ENCODE results near the gene MEST. TPM values are rescaled to one million over a fixed set of nuclear protein-coding genes. Genes with fewer than 3 reads are reported as not detected.
"Not testable (repeated sequence)": the region's sequence is repeated elsewhere in the genome, so short reads cannot be mapped to it uniquely, and the experiment has no call there.

MEST gene
- 5.3 and 8.4 TPM in 2 replicates for total RNA-seq

- DNase-seq (ENCODE audit: low read depth, low spot score) = no peak
Observed at GRCh38 chr7:130491841-130492522, at the start of gene MEST. MEST (plus strand) TSS chr7:130492085; CDS start chr7:130492314, 229 bp downstream.

GRCh38 chr7:130442601-130443000 is 49.3 kb upstream of the MEST start:
- DNase-seq (ENCODE audit: low read depth, low spot score) = no peak

- no peak for DNase-seq (ENCODE audit: low read depth, low spot score)
Observed at GRCh38 chr7:130444234-130444633, 47.7 kb upstream of the MEST start.

GRCh38 chr7:130444751-130445407 is 47.0 kb upstream of the MEST start:
- DNase-seq (ENCODE audit: low read depth, low spot score) = no peak

GRCh38 chr7:130446259-130446658 is 45.6 kb upstream of the MEST start:
- no peak for DNase-seq (ENCODE audit: low read depth, low spot score)

- DNase-seq (ENCODE audit: low read depth, low spot score) = not testable (repeated sequence)
Observed at GRCh38 chr7:130451344-130451743, 40.5 kb upstream of the MEST start.

GRCh38 chr7:130452951-130453350 is 38.9 kb upstream of the MEST start:
- no peak for DNase-seq (ENCODE audit: low read depth, low spot score)

GRCh38 chr7:130454959-130455358 is 36.9 kb upstream of the MEST start:
- DNase-seq (ENCODE audit: low read depth, low spot score) = no peak

GRCh38 chr7:130458257-130458656 is 33.6 kb upstream of the MEST start:
- no peak for DNase-seq (ENCODE audit: low read depth, low spot score)

GRCh38 chr7:130461272-130461671 is 30.6 kb upstream of the MEST start:
- DNase-seq (ENCODE audit: low read depth, low spot score) = no peak

GRCh38 chr7:130463553-130464434 is 28.1 kb upstream of the MEST start:
- DNase-seq (ENCODE audit: low read depth, low spot score) = no peak

- DNase-seq (ENCODE audit: low read depth, low spot score) = no peak
Observed at GRCh38 chr7:130468612-130469011, 23.3 kb upstream of the MEST start.

GRCh38 chr7:130471974-130472373 is 19.9 kb upstream of the MEST start:
- DNase-seq (ENCODE audit: low read depth, low spot score) = no peak

- DNase-seq (ENCODE audit: low read depth, low spot score) = no peak
Observed at GRCh38 chr7:130473289-130473688, 18.6 kb upstream of the MEST start.

GRCh38 chr7:130473876-130474275 is 18.0 kb upstream of the MEST start:
- no peak for DNase-seq (ENCODE audit: low read depth, low spot score)

GRCh38 chr7:130475776-130476175 is 16.1 kb upstream of the MEST start:
- no peak for DNase-seq (ENCODE audit: low read depth, low spot score)

GRCh38 chr7:130476297-130477150 is 15.4 kb upstream of the MEST start:
- DNase-seq (ENCODE audit: low read depth, low spot score) = no peak

GRCh38 chr7:130478991-130479390 is 12.9 kb upstream of the MEST start:
- DNase-seq (ENCODE audit: low read depth, low spot score) = no peak

- no peak for DNase-seq (ENCODE audit: low read depth, low spot score)
Observed at GRCh38 chr7:130479716-130480400, 12.0 kb upstream of the MEST start.

GRCh38 chr7:130481898-130482297 is 10.0 kb upstream of the MEST start:
- DNase-seq (ENCODE audit: low read depth, low spot score) = no peak

GRCh38 chr7:130483031-130483430 is 8.9 kb upstream of the MEST start:
- DNase-seq (ENCODE audit: low read depth, low spot score) = no peak
